Neutrophil (primary cell): ENCODE measurements around the gene ACBD6.
"Not testable (repeated sequence)": the region's sequence is repeated elsewhere in the genome, so short reads cannot be mapped to it uniquely, and the experiment has no call there.

Experiments
- H3K27ac ChIP-seq: fragments of 200-600 bp; sonication (generic); 2 replicates; pipeline ENCODE4 v1.5.1; 2016; ENCODE audit warnings: mild to moderate bottlenecking, moderate library complexity
- H3K27me3 ChIP-seq: fragments of 200-600 bp; sonication (generic); 2 replicates; pipeline ENCODE4 v1.6.0; 2016; ENCODE audit warnings: mild to moderate bottlenecking
- H3K36me3 ChIP-seq: fragments of 200-600 bp; sonication (generic); 2 replicates; pipeline ENCODE4 v1.5.1; 2017
- H3K4me1 ChIP-seq, 2 experiments: fragments of 200-600 bp in 1 of 2; sonication (generic) in 1 of 2; 1 replicate in 1 of 2; 2 replicates in 1 of 2; pipeline versions ENCODE4 v1.5.1 to v1.6.1; 2013 to 2016; ENCODE audit warnings: low read depth in 1 of 2, low read length in 1 of 2, mild to moderate bottlenecking in 1 of 2, moderate library complexity in 1 of 2; ENCODE audit not compliant: control insufficient read depth in 1 of 2, insufficient read depth in 1 of 2
- H3K4me3 ChIP-seq, 2 experiments: fragments of 200-600 bp in 1 of 2; sonication (generic) in 1 of 2; 1 replicate in 1 of 2; 2 replicates in 1 of 2; pipeline ENCODE4 v1.5.1; 2013 to 2016; ENCODE audit warnings: low read depth in 1 of 2, low read length in 1 of 2, mild to moderate bottlenecking in 1 of 2, moderate library complexity in 1 of 2
- H3K9me3 ChIP-seq: fragments of 200-600 bp; sonication (generic); 2 replicates; pipeline ENCODE4 v1.5.1; 2016
- TF ChIP-seq, protein P1 (sequence below): fragments of 200-600 bp; sonication (generic); IDR thresholded peaks from 2 replicates; pipeline ENCODE4 v1.5.1; 2016; ENCODE audit warnings: antibody characterized with exemption

Gene ACBD6, protein sequence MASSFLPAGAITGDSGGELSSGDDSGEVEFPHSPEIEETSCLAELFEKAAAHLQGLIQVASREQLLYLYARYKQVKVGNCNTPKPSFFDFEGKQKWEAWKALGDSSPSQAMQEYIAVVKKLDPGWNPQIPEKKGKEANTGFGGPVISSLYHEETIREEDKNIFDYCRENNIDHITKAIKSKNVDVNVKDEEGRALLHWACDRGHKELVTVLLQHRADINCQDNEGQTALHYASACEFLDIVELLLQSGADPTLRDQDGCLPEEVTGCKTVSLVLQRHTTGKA

DNA sequence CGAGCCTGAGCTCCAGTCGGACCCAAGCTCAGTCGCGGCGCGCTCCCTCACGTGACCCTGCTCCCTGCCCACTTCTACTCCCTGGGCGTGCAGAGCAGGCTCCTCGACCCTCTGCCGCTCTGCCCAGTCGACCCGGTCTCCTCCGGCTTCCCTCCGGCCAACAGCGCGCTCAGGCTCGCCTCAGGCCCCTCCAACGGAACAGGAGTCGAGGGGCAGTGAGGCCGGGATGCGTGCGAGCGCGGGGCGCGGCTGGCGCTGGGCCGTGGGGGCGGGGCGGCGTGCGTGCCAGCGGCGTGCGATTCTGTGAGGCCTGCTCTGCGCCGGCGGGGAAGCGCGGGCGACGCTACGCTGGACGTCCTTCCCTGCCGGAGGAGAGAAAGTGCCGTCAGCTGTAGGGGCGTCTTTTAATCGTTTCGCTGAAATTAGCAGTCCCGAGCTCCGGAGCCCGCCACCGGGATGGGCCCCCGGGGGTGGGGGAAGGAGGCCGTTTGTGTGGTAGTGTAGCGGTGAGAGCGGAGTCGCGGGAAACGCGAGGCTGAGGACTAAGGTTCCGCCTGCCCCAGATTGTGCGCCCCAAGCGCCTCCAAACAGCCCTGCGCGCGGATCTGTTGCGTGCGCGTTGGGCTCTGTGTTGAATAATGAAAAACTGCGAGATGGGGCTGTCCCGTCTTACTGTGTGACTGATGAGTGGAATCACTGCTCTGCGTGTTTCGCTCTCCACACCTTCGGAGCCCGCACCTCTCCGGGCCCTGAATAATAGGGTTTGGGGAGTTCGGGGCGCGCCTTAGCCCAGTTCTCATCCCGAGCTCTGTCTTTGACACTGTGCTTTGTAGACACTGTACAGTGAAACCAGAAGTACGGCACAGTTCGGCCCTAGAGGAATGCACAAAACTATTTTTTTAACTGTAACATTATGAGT is at the start of gene ACBD6:
Gene ACBD6, minus strand, starts transcription at position 217 of the 919 bp plus-strand sequence. CDS start 311 bp downstream, outside the sequence.
- peak within 1 kb of the TSS; percentile 73 for H3K27ac ChIP-seq
- H3K9me3 ChIP-seq: no peaks in the 10 kb centered on the region
- H3K27me3 ChIP-seq: no peaks in the 10 kb centered on the region
- H3K36me3 ChIP-seq: no peaks in the 10 kb centered on the region
- peak within 1 kb of the TSS; percentile 83 to 94 for H3K4me3 ChIP-seq
- TF ChIP-seq, protein P1, sequence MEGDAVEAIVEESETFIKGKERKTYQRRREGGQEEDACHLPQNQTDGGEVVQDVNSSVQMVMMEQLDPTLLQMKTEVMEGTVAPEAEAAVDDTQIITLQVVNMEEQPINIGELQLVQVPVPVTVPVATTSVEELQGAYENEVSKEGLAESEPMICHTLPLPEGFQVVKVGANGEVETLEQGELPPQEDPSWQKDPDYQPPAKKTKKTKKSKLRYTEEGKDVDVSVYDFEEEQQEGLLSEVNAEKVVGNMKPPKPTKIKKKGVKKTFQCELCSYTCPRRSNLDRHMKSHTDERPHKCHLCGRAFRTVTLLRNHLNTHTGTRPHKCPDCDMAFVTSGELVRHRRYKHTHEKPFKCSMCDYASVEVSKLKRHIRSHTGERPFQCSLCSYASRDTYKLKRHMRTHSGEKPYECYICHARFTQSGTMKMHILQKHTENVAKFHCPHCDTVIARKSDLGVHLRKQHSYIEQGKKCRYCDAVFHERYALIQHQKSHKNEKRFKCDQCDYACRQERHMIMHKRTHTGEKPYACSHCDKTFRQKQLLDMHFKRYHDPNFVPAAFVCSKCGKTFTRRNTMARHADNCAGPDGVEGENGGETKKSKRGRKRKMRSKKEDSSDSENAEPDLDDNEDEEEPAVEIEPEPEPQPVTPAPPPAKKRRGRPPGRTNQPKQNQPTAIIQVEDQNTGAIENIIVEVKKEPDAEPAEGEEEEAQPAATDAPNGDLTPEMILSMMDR: no peak
- H3K4me1 ChIP-seq: peaks cover 16 to 18% of the 10 kb centered on the region in 2 experiments

DNA sequence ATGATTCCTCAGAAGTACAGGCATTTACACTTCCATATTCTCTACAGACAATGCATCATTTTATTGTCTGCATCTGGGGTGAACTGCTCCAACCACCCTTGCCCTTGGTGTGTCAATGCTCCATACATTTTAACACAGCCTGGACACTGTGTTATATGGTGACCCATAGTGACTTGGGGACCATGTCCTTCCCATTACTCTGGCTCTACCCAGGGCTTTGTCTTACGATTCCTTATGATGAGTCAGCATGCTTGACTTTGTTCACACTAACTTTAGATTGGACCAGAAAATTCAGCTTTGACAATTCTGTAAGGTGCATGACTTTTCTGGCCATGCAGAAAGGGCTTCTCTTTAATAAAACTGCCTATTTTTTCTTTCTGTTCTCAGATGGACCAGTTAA is 49.6 kb upstream of the ACBD6 start:
- Histone ChIP-seq H3K27me3 (no peaks in the 10 kb centered on the region), H3K9me3 (no peaks in the 10 kb centered on the region), H3K27ac (no peak overlapping the region), H3K36me3 (no peaks in the 10 kb centered on the region), H3K4me3 (no peak overlapping the region), H3K4me1 (no peaks in the 10 kb centered on the region)
- TF ChIP-seq, protein P1: no peak

DNA sequence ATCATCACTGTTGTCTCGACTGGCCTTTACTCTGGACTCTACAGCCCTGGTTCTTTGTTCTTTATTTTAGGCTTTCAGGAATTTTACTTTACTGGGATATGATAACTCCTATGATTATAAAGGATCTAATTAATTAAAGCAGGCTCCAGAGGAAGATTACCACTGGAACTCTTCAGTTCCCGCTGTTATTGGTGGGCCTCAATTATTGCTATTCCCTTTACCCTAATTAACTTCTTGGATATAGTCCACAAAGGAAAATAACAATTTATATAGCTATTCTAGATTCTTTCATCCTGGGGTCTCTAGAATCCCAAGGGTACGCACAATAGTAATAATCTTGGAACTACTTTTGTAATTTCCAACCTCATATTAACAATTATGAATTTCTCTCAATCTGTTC is 47.9 kb upstream of the ACBD6 start:
- H3K36me3 ChIP-seq: no peaks in the 10 kb centered on the region
- H3K9me3 ChIP-seq: no peaks in the 10 kb centered on the region
- no peaks in the 10 kb centered on the region for H3K27me3 ChIP-seq
- TF ChIP-seq, protein P1: no peak
- H3K27ac ChIP-seq: no peak overlapping the region
- H3K4me1 ChIP-seq: no peaks in the 10 kb centered on the region
- no peak overlapping the region for H3K4me3 ChIP-seq

DNA sequence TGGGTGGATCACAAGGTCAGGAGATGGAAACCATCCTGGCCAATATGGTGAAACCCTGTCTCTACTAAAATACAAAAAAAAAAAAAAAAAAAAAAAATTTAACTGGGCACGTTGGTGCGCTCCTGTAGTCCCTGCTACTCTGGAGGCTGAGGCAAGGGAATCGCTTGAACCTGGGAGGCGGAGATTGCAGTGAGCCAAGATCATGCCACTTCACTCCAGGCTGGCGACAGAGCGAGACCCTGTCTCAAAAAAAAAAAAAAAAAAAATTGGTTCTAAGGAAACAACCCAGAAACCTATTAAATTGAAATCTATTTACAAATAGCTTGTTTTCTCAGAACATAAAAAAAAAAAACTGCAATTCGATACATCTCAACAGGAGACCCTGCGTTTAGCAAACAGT is 47.4 kb upstream of the ACBD6 start:
- not testable (repeated sequence) for H3K9me3 ChIP-seq, H3K4me3 ChIP-seq, H3K27me3 ChIP-seq, H3K4me1 ChIP-seq, H3K36me3 ChIP-seq, H3K27ac ChIP-seq

DNA sequence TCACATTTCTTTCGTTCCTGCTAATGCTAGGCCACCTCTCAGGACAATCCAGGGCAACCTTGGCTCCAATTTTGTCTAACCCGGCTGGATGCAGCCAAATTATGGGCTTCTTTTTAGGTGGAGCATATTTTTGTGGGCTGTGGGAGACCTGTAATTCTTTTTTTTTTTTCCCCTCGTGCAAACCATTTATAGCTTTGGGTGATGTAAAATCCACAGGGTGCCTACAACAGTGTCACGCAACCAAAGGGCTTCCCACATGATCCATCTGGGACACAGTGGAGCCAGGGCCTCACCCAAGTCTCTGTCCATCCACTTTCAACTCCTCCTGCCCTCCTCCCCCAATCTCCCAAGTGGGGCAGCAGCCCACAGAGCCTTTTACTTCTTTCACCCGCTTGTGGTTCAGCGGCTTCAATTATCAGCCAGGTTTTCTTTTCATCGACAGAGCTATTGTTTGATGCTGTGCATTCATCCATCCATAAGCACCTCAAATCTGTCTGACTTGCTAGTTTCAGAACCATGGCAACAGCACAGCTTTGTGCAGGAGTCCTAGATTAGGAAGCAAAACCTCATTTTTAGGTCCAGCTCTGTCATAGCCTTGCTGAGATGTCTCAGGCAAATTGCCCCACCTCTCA is 46.4 kb upstream of the ACBD6 start:
- no peaks in the 10 kb centered on the region for H3K27me3 ChIP-seq
- TF ChIP-seq, protein P1: no peak
- no peak overlapping the region for H3K27ac ChIP-seq
- no peak overlapping the region for H3K4me3 ChIP-seq
- H3K4me1 ChIP-seq: no peaks in the 10 kb centered on the region
- H3K9me3 ChIP-seq: no peaks in the 10 kb centered on the region
- H3K36me3 ChIP-seq: no peaks in the 10 kb centered on the region
